ENCODE results near the gene SIT1. TPM values are rescaled to one million over a fixed set of nuclear protein-coding genes. Genes with fewer than 3 reads are reported as not detected.

SIT1 gene
- total and polyA plus RNA-seq, 2 experiments from 2014 or later = 0.21 TPM; not detected in 1

- Histone ChIP-seq H3K27ac (peak overlapping the region; percentile 99), H3K36me3 (no peaks in the 10 kb centered on the region), H3K9me3 (ENCODE audit: low read depth) (no peaks in the 10 kb centered on the region), H3K27me3 (no peaks in the 10 kb centered on the region), H3K4me1 (ENCODE audit: low read depth) (peaks cover 19% of the 10 kb centered on the region), H3K4me3 (no peak overlapping the region)
- no peak for DNase-seq (ENCODE audit: low read depth in 1 of 2, low spot score in 1 of 2)
- TF ChIP-seq CTCF (IDR thresholded peaks at IDR 0.05; ENCODE audit: low read depth, low read length) = no peak
Observed at GRCh38 chr9:35662437-35662836, 11.7 kb upstream of the SIT1 start.

GRCh38 chr9:35661756-35662350 lies 11.1 kb upstream of the SIT1 start:
- Histone ChIP-seq H3K27me3 (no peaks in the 10 kb centered on the region), H3K36me3 (no peaks in the 10 kb centered on the region), H3K9me3 (ENCODE audit: low read depth) (no peaks in the 10 kb centered on the region), H3K4me1 (ENCODE audit: low read depth) (peaks cover 19% of the 10 kb centered on the region), H3K27ac (peak overlapping the region; percentile 99), H3K4me3 (no peak overlapping the region)
- DNase-seq (ENCODE audit: low read depth in 1 of 2, low spot score in 1 of 2) = no peak
- TF ChIP-seq CTCF (IDR thresholded peaks at IDR 0.05; ENCODE audit: low read depth, low read length) = no peak

GRCh38 chr9:35660966-35661415 lies 10.3 kb upstream of the SIT1 start:
- peaks cover 21% of the 10 kb centered on the region for H3K4me1 ChIP-seq (ENCODE audit: low read depth)
- no peak overlapping the region for H3K4me3 ChIP-seq
- no peaks in the 10 kb centered on the region for H3K27me3 ChIP-seq
- no peaks in the 10 kb centered on the region for H3K9me3 ChIP-seq (ENCODE audit: low read depth)
- H3K27ac ChIP-seq = peak overlapping the region; percentile 99
- DNase-seq (ENCODE audit: low read depth in 1 of 2, low spot score in 1 of 2) = peak; percentile 42 to 78
- H3K36me3 ChIP-seq = no peaks in the 10 kb centered on the region
- TF ChIP-seq CTCF (IDR thresholded peaks at IDR 0.05; ENCODE audit: low read depth, low read length) = peak; percentile 37

GRCh38 chr9:35659340-35659739 lies 8.6 kb upstream of the SIT1 start:
- H3K4me3 ChIP-seq = peak overlapping the region; percentile 79
- DNase-seq (ENCODE audit: low read depth in 1 of 2, low spot score in 1 of 2) = peak in 1 of 2 donors; percentile 68
- H3K27ac ChIP-seq = peak overlapping the region; percentile 99
- H3K9me3 ChIP-seq (ENCODE audit: low read depth) = no peaks in the 10 kb centered on the region
- TF ChIP-seq CTCF (IDR thresholded peaks at IDR 0.05; ENCODE audit: low read depth, low read length) = no peak
- peaks cover 21% of the 10 kb centered on the region for H3K4me1 ChIP-seq (ENCODE audit: low read depth)
- H3K27me3 ChIP-seq = no peaks in the 10 kb centered on the region
- H3K36me3 ChIP-seq = no peaks in the 10 kb centered on the region

GRCh38 chr9:35658968-35659220 lies 8.2 kb upstream of the SIT1 start:
- DNase-seq (ENCODE audit: low read depth in 1 of 2, low spot score in 1 of 2) = peak in 1 of 2 donors; percentile 44
- Histone ChIP-seq H3K9me3 (ENCODE audit: low read depth) (no peaks in the 10 kb centered on the region), H3K4me1 (ENCODE audit: low read depth) (peaks cover 21% of the 10 kb centered on the region), H3K36me3 (no peaks in the 10 kb centered on the region), H3K4me3 (peak overlapping the region; percentile 79), H3K27ac (peak overlapping the region; percentile 99), H3K27me3 (no peaks in the 10 kb centered on the region)
- no peak for TF ChIP-seq CTCF (IDR thresholded peaks at IDR 0.05; ENCODE audit: low read depth, low read length)

All from cardiac muscle cell (in vitro differentiated cells and primary cell).